ENCODE results near the gene ALKBH8. TPM values are rescaled to one million over a fixed set of nuclear protein-coding genes. Genes with fewer than 3 reads are reported as not detected.
"Not testable (repeated sequence)": the region's sequence is repeated elsewhere in the genome, so short reads cannot be mapped to it uniquely, and the experiment has no call there.

ALKBH8 gene
- total RNA-seq, 1 donor from 2014 or later: 7.0 TPM

DNA sequence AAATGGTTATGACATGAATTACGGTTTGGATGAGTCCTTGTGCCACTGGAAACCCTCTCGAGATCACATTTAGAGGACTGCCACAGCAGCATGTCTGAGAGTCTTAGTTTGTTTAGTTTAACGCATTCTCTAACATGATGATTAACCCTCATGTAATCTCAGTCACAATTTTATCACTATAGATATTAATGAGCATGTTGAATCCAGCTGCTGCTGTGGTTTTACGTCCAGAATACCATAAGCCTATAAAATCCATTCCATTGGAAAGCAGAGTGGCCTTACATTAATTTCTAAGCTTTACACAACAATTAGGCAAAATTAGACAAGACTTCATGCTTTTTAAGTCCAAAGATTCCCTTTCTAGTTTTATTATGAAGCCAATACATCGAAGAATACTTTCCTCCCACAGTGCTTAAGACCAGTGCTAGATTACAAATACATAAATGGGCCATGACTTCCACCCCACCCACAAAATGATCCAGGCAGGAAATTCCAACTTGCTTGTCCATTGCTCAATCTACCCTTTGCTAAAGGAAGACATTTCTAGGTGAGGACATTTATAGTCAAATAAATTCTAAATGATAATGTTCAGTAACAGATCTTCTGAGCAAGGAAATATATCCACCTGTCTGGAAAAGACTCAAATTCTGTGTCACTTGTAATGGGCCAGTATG is 21.9 kb upstream of the ALKBH8 start:
- Mint-ChIP-seq H3K9me3 (ENCODE audit: unreplicated experiment) (no peaks in the 10 kb centered on the region), H3K36me3 (ENCODE audit: unreplicated experiment) (no peaks in the 10 kb centered on the region), H3K4me3 (ENCODE audit: unreplicated experiment) (no peak overlapping the region), H3K27me3 (ENCODE audit: unreplicated experiment) (peaks cover 80% of the 10 kb centered on the region), H3K27ac (ENCODE audit: unreplicated experiment) (no peak overlapping the region), H3K4me1 (ENCODE audit: unreplicated experiment) (peaks cover 18% of the 10 kb centered on the region)
- TF ChIP-seq, protein P1, sequence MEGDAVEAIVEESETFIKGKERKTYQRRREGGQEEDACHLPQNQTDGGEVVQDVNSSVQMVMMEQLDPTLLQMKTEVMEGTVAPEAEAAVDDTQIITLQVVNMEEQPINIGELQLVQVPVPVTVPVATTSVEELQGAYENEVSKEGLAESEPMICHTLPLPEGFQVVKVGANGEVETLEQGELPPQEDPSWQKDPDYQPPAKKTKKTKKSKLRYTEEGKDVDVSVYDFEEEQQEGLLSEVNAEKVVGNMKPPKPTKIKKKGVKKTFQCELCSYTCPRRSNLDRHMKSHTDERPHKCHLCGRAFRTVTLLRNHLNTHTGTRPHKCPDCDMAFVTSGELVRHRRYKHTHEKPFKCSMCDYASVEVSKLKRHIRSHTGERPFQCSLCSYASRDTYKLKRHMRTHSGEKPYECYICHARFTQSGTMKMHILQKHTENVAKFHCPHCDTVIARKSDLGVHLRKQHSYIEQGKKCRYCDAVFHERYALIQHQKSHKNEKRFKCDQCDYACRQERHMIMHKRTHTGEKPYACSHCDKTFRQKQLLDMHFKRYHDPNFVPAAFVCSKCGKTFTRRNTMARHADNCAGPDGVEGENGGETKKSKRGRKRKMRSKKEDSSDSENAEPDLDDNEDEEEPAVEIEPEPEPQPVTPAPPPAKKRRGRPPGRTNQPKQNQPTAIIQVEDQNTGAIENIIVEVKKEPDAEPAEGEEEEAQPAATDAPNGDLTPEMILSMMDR (IDR thresholded peaks at IDR 0.05): no peak
- DNase-seq (ENCODE audit: extremely low spot score, unreplicated experiment): no peak

DNA sequence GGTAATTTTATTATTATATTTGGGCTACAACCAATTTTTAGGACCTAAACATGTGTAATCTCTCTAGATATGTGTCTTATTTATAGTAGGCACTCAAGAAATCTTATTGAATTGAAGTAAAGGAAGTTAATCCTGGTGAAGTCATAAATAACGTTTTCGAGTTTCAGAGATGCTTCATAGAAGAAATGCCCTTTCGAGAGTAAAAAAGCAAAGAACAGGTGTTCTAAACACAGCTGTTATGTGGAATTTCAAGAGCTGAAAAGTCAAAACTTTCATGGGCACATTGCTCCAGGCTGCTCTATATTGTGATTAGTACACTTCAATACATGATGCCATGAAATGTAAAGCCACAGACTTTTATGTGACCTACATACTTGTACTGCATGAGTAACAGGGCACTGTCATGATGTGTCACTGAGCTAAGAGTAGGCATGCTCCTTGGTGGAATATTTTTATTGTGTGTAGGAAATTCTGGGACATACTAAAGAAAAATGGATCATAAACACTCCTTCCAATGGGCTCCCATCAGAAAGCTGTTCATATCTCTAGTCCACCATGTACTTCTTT is 18.2 kb upstream of the ALKBH8 start:
- DNase-seq (ENCODE audit: extremely low spot score, unreplicated experiment): no peak
- Mint-ChIP-seq H3K27me3 (ENCODE audit: unreplicated experiment) (peaks cover 69% of the 10 kb centered on the region), H3K4me1 (ENCODE audit: unreplicated experiment) (no peaks in the 10 kb centered on the region), H3K4me3 (ENCODE audit: unreplicated experiment) (no peak overlapping the region), H3K27ac (ENCODE audit: unreplicated experiment) (no peak overlapping the region), H3K36me3 (ENCODE audit: unreplicated experiment) (no peaks in the 10 kb centered on the region), H3K9me3 (ENCODE audit: unreplicated experiment) (peaks cover 5% of the 10 kb centered on the region)
- TF ChIP-seq, protein P1 (IDR thresholded peaks at IDR 0.05): no peak

DNA sequence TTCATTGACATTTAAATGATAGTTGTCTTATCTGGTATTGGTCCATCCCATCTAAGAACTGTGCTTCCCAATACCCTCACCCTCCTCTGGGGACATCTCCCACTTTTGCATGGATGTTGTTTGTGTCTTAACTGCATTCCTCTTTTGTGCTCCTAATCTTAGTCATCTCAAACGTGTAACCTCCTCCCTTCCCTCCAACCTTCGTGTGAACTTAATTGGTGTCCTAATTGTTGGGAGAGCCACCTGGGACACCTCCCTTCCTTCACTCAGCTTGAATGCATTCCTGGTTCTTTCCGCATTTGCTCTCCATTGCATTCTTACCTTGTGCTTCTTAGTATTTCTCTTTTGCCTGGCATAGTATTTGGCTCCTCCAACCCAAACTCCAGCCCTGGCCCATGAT is 15.6 kb upstream of the ALKBH8 start:
- H3K4me1 Mint-ChIP-seq (ENCODE audit: unreplicated experiment): no peaks in the 10 kb centered on the region
- peaks cover 5% of the 10 kb centered on the region for H3K9me3 Mint-ChIP-seq (ENCODE audit: unreplicated experiment)

DNA sequence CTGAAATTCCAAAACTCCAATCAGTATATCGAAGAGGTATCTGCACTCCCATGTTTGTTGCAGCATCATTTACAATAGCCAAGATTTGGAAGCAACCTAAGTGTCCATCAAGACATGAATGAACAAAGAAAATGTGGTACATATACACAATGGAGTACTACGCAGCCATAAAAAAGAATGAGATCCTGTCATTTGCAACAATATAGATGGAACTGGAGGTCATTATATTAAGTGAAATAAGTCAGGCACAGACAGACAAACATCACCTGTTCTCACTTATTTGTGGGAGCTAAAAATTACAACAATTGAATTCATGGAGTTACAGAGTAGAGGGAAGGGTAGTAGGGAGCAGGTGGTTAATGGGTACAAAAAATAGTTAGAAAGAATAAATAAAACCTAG is 13.6 kb upstream of the ALKBH8 start:
- H3K27ac Mint-ChIP-seq (ENCODE audit: unreplicated experiment); H3K4me3 Mint-ChIP-seq (ENCODE audit: unreplicated experiment): not testable (repeated sequence)
- H3K27me3 Mint-ChIP-seq (ENCODE audit: unreplicated experiment): peaks cover 38% of the 10 kb centered on the region

More for the DNA sequence above, 15.6 kb upstream of the ALKBH8 start:
- no peak for DNase-seq (ENCODE audit: extremely low spot score, unreplicated experiment)
- H3K4me3 Mint-ChIP-seq (ENCODE audit: unreplicated experiment): no peak overlapping the region
- H3K27me3 Mint-ChIP-seq (ENCODE audit: unreplicated experiment): peaks cover 44% of the 10 kb centered on the region
- H3K36me3 Mint-ChIP-seq (ENCODE audit: unreplicated experiment): no peaks in the 10 kb centered on the region
- TF ChIP-seq, protein P1 (IDR thresholded peaks at IDR 0.05): no peak
- no peak overlapping the region for H3K27ac Mint-ChIP-seq (ENCODE audit: unreplicated experiment)

DNA sequence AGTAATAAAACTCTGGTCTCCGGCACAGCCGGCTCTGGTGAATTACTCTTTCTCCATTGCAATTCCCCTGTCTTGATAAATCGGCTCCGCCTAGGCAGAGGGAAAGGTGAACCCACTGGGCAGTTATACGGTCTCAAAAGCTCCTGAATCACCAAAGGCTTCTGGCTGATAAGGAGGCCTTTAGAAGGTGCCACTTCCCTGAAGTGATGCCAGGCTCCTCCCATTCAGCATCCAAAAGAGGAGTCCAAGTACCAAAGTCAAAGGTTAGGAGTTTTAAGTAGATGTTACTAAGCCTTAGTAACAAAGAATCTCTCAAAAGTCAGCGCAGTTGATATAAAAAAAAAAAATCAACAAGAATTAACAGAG is 11.8 kb upstream of the ALKBH8 start:
- H3K9me3 Mint-ChIP-seq (ENCODE audit: unreplicated experiment): peaks cover 5% of the 10 kb centered on the region
- no peak overlapping the region for H3K4me3 Mint-ChIP-seq (ENCODE audit: unreplicated experiment)
- peaks cover 42% of the 10 kb centered on the region for H3K27me3 Mint-ChIP-seq (ENCODE audit: unreplicated experiment)
- H3K4me1 Mint-ChIP-seq (ENCODE audit: unreplicated experiment): no peaks in the 10 kb centered on the region
- no peaks in the 10 kb centered on the region for H3K36me3 Mint-ChIP-seq (ENCODE audit: unreplicated experiment)
- TF ChIP-seq, protein P1 (IDR thresholded peaks at IDR 0.05): no peak
- DNase-seq (ENCODE audit: extremely low spot score, unreplicated experiment): no peak
- no peak overlapping the region for H3K27ac Mint-ChIP-seq (ENCODE audit: unreplicated experiment)

More for the DNA sequence above, 13.6 kb upstream of the ALKBH8 start:
- H3K9me3 Mint-ChIP-seq (ENCODE audit: unreplicated experiment); H3K4me1 Mint-ChIP-seq (ENCODE audit: unreplicated experiment); DNase-seq (ENCODE audit: extremely low spot score, unreplicated experiment); H3K36me3 Mint-ChIP-seq (ENCODE audit: unreplicated experiment): not testable (repeated sequence)

All from osteocyte (in vitro differentiated cells).